GM19438 (cell line): Measurements from ENCODE around the gene DSG1.
"Not testable (repeated sequence)": the region's sequence is repeated elsewhere in the genome, so short reads cannot be mapped to it uniquely, and the experiment has no call there.

ENCODE experiments used
- ATAC-seq: cut with Tn5 transposase; IDR thresholded peaks from one replicate; pipeline ENCODE4 v1.9.1; 2021; ENCODE audit warnings: low read depth; ENCODE audit not compliant: unreplicated experiment

DSG1 gene

GRCh38 chr18:31317860-31318259, at the start of gene DSG1:
Gene DSG1 (plus strand): TSS chr18:31318160. CDS start chr18:31318301, 141 bp downstream.
- ATAC-seq = no peak

GRCh38 chr18:31268985-31269406, 49.0 kb upstream of the DSG1 start:
- ATAC-seq = no peak

- no peak for ATAC-seq
These were observed 48.4 kb upstream of the DSG1 start for GRCh38 chr18:31269566-31269965.

- no peak for ATAC-seq
These were observed 47.4 kb upstream of the DSG1 start for GRCh38 chr18:31270578-31270977.

- no peak for ATAC-seq
These were observed 44.0 kb upstream of the DSG1 start for GRCh38 chr18:31273812-31274527.

GRCh38 chr18:31274931-31275330, 43.0 kb upstream of the DSG1 start:
- ATAC-seq = no peak

GRCh38 chr18:31275722-31276463, 42.1 kb upstream of the DSG1 start:
- no peak for ATAC-seq

- ATAC-seq = no peak
These were observed 39.3 kb upstream of the DSG1 start for GRCh38 chr18:31278609-31279071.

- ATAC-seq = no peak
These were observed 37.5 kb upstream of the DSG1 start for GRCh38 chr18:31280502-31280901.

GRCh38 chr18:31281437-31281836, 36.5 kb upstream of the DSG1 start:
- no peak for ATAC-seq

GRCh38 chr18:31289446-31289845, 28.5 kb upstream of the DSG1 start:
- not testable (repeated sequence) for ATAC-seq

GRCh38 chr18:31291688-31292087, 26.3 kb upstream of the DSG1 start:
- no peak for ATAC-seq

GRCh38 chr18:31294199-31294747, 23.7 kb upstream of the DSG1 start:
- ATAC-seq = no peak

GRCh38 chr18:31297248-31297647, 20.7 kb upstream of the DSG1 start:
- ATAC-seq = no peak

- ATAC-seq = no peak
These were observed 16.7 kb upstream of the DSG1 start for GRCh38 chr18:31301201-31301655.

- no peak for ATAC-seq
These were observed 15.0 kb upstream of the DSG1 start for GRCh38 chr18:31302991-31303390.

- ATAC-seq = no peak
These were observed 14.2 kb upstream of the DSG1 start for GRCh38 chr18:31303771-31304170.

GRCh38 chr18:31309115-31309514, 8.8 kb upstream of the DSG1 start:
- no peak for ATAC-seq

GRCh38 chr18:31316974-31317373, 986 bp upstream of the DSG1 start:
- no peak for ATAC-seq

- no peak for ATAC-seq
These were observed 3.8 kb downstream of the DSG1 start for GRCh38 chr18:31321719-31322118.

- no peak for ATAC-seq
These were observed 7.1 kb downstream of the DSG1 start for GRCh38 chr18:31325051-31325450.
